ENCODE results near the gene FOXF1.

The FOXF1 gene

GRCh38 chr16:86531191-86531545 lies 20.8 kb downstream of the FOXF1 start:
- Histone ChIP-seq H3K27me3 (ENCODE audit: insufficient read depth, low read length, poor library complexity) (no peaks in the 10 kb centered on the region), H3K27ac (ENCODE audit: low read length) (no peak overlapping the region), H3K36me3 (ENCODE audit: insufficient read depth, low read length) (peaks cover 12% of the 10 kb centered on the region), H3K4me3 (ENCODE audit: low read depth in 1 of 2, low read length in 2 of 2) (no peak overlapping the region), H2AFZ (ENCODE audit: low read depth, low read length) (no peak overlapping the region), H3K9ac (ENCODE audit: low read depth, low read length) (no peak overlapping the region), H3K9me3 (ENCODE audit: insufficient read depth, low read length, severe bottlenecking) (no peaks in the 10 kb centered on the region), H3K79me2 (ENCODE audit: insufficient read depth, low read length) (no peaks in the 10 kb centered on the region), H3K4me2 (ENCODE audit: insufficient read depth, low read length) (no peak overlapping the region), H3K4me1 (ENCODE audit: insufficient read depth, low read length) (no peaks in the 10 kb centered on the region), H4K20me1 (ENCODE audit: insufficient read depth, low read length) (no peaks in the 10 kb centered on the region)
- TF ChIP-seq, protein P1, sequence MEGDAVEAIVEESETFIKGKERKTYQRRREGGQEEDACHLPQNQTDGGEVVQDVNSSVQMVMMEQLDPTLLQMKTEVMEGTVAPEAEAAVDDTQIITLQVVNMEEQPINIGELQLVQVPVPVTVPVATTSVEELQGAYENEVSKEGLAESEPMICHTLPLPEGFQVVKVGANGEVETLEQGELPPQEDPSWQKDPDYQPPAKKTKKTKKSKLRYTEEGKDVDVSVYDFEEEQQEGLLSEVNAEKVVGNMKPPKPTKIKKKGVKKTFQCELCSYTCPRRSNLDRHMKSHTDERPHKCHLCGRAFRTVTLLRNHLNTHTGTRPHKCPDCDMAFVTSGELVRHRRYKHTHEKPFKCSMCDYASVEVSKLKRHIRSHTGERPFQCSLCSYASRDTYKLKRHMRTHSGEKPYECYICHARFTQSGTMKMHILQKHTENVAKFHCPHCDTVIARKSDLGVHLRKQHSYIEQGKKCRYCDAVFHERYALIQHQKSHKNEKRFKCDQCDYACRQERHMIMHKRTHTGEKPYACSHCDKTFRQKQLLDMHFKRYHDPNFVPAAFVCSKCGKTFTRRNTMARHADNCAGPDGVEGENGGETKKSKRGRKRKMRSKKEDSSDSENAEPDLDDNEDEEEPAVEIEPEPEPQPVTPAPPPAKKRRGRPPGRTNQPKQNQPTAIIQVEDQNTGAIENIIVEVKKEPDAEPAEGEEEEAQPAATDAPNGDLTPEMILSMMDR (IDR thresholded peaks at IDR 0.05; ENCODE audit: borderline replicate concordance, extremely low read depth, low read length, poor library complexity, severe bottlenecking) = no peak
- no peak for TF ChIP-seq EZH2 (IDR thresholded peaks at IDR 0.05; ENCODE audit: borderline replicate concordance, low read depth, low read length, severe bottlenecking)
- DNase-seq = no peak
- ATAC-seq (ENCODE audit: insufficient read depth, low read depth) = no peak

DNA sequence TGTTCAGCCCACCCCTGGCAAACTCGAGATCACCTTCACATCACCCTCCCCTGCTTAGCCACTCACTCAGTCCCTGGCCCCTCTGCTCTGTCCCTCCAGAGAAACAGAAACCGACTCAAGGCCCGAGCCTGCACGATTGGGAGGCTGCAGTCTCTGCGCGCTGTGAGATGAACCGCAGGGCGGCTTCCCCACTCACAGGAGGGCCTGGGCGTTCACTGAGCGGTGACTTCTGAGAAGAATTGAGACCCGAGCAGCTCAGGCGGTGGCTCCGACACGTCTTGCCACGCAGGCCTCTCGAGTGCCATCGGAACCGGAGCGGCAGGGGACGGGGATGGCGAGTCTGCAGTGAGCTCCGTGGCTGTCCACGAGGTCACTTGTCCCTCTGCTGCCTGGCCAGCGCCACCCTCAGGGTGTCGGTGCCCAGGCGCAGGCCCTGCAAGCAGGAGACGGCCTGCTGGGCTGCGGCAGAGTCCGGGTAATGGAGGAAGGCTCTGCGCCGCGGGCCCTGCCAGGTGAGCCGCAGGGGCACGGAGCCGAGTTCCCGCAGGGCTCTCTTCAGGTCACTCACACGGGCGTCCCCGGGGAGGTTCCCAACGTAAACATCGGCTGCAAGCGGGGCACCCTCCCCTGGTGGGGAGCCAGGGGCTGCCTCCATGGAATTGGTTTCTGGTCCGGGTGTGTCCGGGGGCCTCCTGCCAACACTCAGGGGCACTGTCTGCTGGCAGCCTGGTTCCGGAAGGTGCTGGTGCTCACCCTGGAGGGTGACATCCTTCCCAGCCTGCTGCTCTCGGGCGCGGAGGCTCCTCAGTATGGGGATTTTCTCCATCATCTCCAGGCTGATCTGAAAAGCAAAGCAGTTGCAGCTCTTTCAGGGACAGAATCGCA lies 21.6 kb downstream of the FOXF1 start:
- peaks cover 19% of the 10 kb centered on the region for H3K36me3 ChIP-seq (ENCODE audit: insufficient read depth, low read length)
- ATAC-seq (ENCODE audit: insufficient read depth, low read depth) = no peak

GRCh38 chr16:86532526-86532815 lies 22.1 kb downstream of the FOXF1 start:
- ATAC-seq (ENCODE audit: insufficient read depth, low read depth) = no peak
- H3K79me2 ChIP-seq (ENCODE audit: insufficient read depth, low read length) = no peaks in the 10 kb centered on the region
- no peaks in the 10 kb centered on the region for H4K20me1 ChIP-seq (ENCODE audit: insufficient read depth, low read length)
- no peak overlapping the region for H3K4me2 ChIP-seq (ENCODE audit: insufficient read depth, low read length)
- H3K27ac ChIP-seq (ENCODE audit: low read length) = no peak overlapping the region
- DNase-seq = no peak
- H2AFZ ChIP-seq (ENCODE audit: low read depth, low read length) = no peak overlapping the region
- H3K9me3 ChIP-seq (ENCODE audit: insufficient read depth, low read length, severe bottlenecking) = no peaks in the 10 kb centered on the region
- no peak overlapping the region for H3K4me3 ChIP-seq (ENCODE audit: low read depth in 1 of 2, low read length in 2 of 2)
- H3K27me3 ChIP-seq (ENCODE audit: insufficient read depth, low read length, poor library complexity) = no peaks in the 10 kb centered on the region
- TF ChIP-seq, protein P1 (IDR thresholded peaks at IDR 0.05; ENCODE audit: borderline replicate concordance, extremely low read depth, low read length, poor library complexity, severe bottlenecking) = no peak
- TF ChIP-seq EZH2 (IDR thresholded peaks at IDR 0.05; ENCODE audit: borderline replicate concordance, low read depth, low read length, severe bottlenecking) = no peak
- peaks cover 19% of the 10 kb centered on the region for H3K36me3 ChIP-seq (ENCODE audit: insufficient read depth, low read length)
- H3K9ac ChIP-seq (ENCODE audit: low read depth, low read length) = no peak overlapping the region
- no peaks in the 10 kb centered on the region for H3K4me1 ChIP-seq (ENCODE audit: insufficient read depth, low read length)

More for the DNA sequence above, 21.6 kb downstream of the FOXF1 start:
- H2AFZ ChIP-seq (ENCODE audit: low read depth, low read length) = no peak overlapping the region
- no peaks in the 10 kb centered on the region for H3K4me1 ChIP-seq (ENCODE audit: insufficient read depth, low read length)
- H3K9me3 ChIP-seq (ENCODE audit: insufficient read depth, low read length, severe bottlenecking) = no peaks in the 10 kb centered on the region
- no peaks in the 10 kb centered on the region for H4K20me1 ChIP-seq (ENCODE audit: insufficient read depth, low read length)
- H3K9ac ChIP-seq (ENCODE audit: low read depth, low read length) = no peak overlapping the region
- no peak overlapping the region for H3K4me3 ChIP-seq (ENCODE audit: low read depth in 1 of 2, low read length in 2 of 2)
- TF ChIP-seq, protein P1 (IDR thresholded peaks at IDR 0.05; ENCODE audit: borderline replicate concordance, extremely low read depth, low read length, poor library complexity, severe bottlenecking) = no peak
- no peak for TF ChIP-seq EZH2 (IDR thresholded peaks at IDR 0.05; ENCODE audit: borderline replicate concordance, low read depth, low read length, severe bottlenecking)
- no peak for DNase-seq
- no peak overlapping the region for H3K4me2 ChIP-seq (ENCODE audit: insufficient read depth, low read length)
- no peaks in the 10 kb centered on the region for H3K27me3 ChIP-seq (ENCODE audit: insufficient read depth, low read length, poor library complexity)
- no peak overlapping the region for H3K27ac ChIP-seq (ENCODE audit: low read length)
- no peaks in the 10 kb centered on the region for H3K79me2 ChIP-seq (ENCODE audit: insufficient read depth, low read length)
